ENCODE results near the gene JAZF1.
"Not testable (repeated sequence)": the region's sequence is repeated elsewhere in the genome, so short reads cannot be mapped to it uniquely, and the experiment has no call there.

The JAZF1 gene

DNA sequence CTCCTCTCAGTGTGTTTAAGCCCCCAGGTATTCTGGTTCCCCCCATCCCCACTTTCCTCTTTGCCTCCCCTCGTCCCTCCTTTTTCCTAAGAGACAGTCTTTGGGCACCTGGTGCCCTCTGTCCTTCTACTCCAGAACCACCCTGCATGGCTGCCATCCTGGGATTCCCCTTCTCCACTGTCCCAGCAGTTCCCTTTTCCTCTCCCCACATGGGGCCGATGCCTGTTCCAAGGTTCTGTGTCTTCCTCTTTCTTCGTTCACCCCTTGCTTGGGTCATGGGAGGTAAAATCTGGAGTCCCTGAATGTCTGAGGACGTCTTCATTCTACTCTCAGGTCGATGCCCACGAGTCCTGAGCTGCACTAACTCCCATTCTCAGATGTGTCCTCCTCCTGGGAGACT is 319.8 kb downstream of the JAZF1 start:
- DNase-seq: no peak

DNA sequence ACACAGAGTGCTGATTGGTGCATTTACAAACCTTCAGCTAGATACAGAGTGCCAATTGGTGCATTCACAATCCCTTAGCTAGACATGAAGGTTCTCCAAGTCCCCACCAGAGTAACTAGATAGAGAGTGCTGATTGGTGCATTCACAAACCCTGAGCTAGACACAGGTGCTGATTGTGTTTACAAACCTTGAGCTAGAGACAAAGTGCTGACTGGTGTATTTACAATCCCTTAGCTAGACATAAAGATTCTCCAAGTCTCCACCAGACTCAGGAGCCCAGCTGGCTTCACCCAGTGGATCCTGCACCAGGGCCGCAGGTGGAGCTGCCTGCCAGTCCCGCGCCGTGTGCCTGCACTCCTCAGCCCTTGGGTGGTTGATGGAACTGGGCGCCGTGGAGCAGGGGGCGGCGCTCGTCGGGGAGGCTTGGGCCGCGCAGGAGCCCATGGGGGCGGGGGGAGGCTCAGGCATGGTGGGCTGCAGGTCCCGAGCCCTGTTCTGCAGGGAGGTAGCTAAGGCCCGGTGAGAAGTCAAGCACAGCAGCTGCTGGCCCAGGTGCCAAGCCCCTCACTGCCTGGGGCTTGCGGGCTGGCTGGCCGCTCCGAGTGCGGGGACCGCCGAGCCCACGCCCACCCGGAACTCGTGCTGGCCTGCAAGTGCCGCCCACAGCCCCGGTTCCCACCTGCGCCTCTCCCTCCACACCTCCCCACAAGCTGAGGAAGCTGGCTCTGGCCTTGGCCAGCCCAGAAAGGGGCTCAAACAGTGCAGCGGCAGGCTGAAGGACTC is 323.7 kb downstream of the JAZF1 start:
- not testable (repeated sequence) for DNase-seq

- no peak for DNase-seq
Measured at GRCh38 chr7:27850531-27850930, 330.1 kb downstream of the JAZF1 start.

- no peak for DNase-seq
Measured at GRCh38 chr7:27846388-27846787, 334.2 kb downstream of the JAZF1 start.

GRCh38 chr7:27843584-27844305 is 336.9 kb downstream of the JAZF1 start:
- no peak for DNase-seq

- no peak for DNase-seq
Measured at GRCh38 chr7:27842851-27843250, 337.7 kb downstream of the JAZF1 start.

- DNase-seq: no peak
Measured at GRCh38 chr7:27842094-27842692, 338.4 kb downstream of the JAZF1 start.

- DNase-seq: no peak
Measured at GRCh38 chr7:27840760-27841364, 339.7 kb downstream of the JAZF1 start.

DNA sequence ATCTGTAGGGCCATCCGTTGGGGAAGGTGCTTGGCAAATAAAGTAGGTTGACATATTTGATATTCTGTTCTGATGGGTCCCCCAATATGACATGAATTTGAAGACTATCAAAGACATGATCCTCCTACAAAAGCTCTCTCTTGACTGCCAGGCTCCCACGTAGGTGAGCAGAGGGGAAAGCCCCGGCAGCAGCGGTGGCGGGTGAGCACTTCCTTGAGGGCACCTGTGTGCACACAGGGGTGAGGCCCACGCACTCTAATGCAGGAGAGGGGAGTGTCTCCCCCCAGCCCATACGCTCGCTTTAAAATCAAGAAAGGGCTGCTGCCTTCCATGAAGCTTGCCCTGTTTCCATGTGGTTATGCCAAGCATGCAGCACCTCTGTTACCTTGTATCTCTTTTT is 340.3 kb downstream of the JAZF1 start:
- DNase-seq: no peak

DNA sequence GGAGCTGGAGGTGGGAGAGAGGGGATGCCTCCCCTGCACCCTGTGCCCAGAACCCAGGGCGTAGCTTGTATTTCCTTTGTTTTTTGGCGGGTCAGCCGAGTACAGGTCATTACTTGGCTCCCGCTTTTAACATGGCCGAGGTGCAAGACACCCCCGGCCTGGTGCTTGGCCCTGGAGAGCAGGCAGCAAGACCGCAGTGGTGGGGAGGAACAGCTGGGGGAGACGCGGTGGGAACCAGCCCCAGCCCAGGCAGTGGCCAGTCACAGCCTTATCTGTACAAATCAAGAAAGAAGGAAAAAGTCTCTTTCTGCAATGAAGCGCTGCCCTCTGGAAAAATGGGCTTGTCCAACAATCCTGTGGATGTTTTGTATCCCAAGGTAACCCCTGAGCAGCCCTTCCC is 341.5 kb downstream of the JAZF1 start:
- DNase-seq: no peak

DNA sequence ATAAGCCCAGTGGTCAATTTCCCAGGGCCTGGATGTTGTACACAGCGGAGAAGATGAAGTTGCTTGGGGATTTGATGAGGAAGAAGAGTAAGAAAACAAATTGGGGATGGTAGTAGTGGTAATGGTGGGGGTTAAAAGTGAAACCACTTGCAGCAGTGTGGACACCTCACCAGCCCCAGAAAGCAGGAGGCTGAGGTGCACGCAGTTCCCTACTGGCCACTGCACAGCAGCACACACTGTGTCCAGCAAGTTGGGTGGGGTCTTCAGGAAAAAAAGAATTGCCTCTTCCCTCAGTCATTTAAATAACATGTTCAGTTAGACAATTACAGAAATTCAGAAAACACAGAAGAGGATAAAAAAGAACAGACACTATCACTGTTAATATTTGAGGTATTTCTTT is 344.1 kb downstream of the JAZF1 start:
- no peak for DNase-seq

GRCh38 chr7:27835376-27835775 is 345.2 kb downstream of the JAZF1 start:
- DNase-seq: no peak

DNA sequence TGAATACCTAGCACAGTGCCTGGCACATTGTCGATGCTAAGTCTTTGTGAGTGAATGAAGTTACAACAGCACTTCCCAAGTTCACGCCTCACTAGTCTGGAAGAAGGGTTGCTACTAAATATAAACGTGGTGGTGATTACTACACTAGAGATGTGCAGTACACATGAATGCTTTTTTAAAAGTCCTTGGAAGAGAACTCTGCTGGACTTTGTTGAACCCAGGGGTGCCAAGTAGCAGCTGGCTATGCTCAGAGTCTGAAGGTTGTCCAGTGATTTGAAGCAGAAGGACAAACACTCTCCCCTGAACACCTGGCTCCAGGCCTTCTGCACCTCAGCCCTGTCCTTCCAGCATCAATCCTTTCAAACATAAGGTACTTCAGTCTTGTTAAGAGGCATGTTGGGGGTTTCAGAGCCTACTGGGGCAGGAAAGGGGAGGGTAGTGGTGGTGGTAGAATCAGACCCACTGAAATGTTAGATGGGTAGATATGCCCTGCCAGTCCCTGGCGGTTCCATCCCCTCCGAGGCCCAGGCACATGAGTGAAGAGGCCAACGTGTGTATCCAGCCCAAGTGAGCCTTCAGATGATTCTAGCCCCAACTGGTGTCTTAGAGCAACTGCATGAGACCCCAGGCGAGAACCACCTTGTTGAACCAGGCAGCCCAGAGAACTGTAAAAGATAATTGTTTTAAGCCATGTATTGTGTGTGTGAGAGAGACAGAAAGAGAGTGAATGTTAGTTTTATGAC is 346.2 kb downstream of the JAZF1 start:
- no peak for DNase-seq

DNA sequence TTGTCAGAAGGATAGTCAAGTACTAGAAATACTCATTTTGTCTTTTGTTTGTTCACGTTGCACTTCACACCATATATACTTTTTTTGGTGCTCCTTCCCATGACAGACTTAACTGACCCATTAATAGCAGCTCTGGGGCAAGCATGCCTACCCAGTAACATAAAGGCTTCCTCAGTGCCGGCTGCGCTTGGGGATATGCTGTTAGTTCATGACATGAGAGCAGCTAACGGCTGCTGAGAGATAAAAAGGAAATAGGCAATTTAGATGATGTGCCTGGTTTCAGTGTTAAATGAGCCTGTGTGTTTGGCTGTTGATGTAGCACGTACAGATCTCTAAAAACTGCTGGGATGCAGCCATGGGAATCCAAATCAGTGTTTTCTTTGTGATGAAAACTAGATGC is 354.2 kb downstream of the JAZF1 start:
- DNase-seq: no peak

- no peak for DNase-seq
Measured at GRCh38 chr7:27825891-27826290, 354.7 kb downstream of the JAZF1 start.

DNA sequence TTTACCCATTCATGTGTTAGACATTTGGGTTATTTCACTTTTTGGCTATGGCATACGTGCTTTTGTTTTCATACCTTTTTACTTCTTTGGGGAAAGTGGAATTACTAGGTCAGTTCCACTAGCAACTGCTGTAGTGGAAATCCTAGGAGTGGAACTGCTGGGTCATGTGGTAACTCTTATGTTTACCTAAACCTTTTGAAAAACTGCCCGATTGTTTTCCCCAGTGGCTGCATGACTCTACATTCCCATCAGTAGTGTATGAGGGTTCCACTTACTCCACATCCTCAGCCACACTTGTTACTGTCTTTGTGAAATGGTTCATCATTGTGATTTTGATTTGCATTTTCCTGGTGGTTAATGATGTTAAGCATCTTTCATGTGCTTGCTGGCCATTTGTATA is 358.4 kb downstream of the JAZF1 start:
- DNase-seq: no peak

- no peak for DNase-seq
Measured at GRCh38 chr7:27812706-27813105, 367.9 kb downstream of the JAZF1 start.

DNA sequence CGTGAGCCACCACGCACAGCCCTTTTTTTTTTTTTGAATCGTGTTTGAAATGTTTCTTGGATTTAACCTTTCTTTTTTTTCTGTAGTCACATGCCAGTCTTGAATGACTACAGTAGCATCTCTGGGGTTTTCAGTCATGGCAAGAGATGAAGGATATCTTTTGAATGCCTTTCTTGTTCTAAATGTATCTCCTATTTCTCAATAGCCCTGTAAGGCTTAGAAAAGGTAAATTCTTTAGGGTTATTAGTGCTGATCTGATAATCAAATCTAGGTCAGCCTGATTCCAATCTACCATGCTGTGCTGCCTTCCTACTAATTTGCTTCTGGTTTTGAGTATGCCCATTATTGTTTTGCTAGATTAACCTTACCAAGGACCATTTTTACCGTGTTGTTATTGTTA is 370.4 kb downstream of the JAZF1 start:
- DNase-seq: no peak

DNA sequence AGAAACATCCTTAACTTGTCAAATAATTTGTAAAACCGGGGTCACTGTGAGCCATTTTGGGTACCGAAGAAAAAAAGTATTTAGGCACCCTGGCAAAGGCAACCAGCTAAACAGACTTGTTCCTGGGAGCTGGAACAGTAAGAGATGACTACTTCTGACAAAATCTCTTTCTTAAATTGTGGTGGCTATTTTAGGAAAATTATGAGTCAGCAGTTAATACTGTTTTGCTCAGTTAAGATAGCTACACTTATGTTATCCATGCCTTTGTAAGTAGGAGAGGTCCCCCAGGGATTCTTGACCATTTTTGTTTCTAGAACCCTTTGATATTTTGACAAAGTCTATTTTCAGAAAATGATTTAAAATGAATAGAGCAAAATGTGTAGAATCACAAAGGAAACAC is 372.0 kb downstream of the JAZF1 start:
- DNase-seq: no peak

DNA sequence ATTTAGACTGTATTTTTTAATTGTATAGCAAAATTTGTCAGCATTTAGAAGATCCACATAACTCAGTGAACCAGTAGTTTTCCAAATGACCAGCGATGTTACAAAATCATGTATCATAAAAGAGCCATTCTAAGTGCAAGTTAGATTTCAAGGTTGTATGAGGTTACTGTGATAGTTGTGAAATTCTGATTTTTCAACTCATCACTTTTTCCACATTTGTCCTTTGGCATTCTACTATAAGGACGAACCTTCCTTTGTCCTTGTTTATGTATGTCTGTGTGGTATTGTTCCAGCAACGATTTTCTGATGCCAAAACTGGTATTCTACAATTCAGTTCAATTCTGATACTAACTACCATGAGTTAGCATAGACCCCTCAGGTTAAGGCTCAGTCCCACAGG is 376.5 kb downstream of the JAZF1 start:
- DNase-seq: no peak

GRCh38 chr7:27802999-27803398 is 377.6 kb downstream of the JAZF1 start:
- no peak for DNase-seq

DNA sequence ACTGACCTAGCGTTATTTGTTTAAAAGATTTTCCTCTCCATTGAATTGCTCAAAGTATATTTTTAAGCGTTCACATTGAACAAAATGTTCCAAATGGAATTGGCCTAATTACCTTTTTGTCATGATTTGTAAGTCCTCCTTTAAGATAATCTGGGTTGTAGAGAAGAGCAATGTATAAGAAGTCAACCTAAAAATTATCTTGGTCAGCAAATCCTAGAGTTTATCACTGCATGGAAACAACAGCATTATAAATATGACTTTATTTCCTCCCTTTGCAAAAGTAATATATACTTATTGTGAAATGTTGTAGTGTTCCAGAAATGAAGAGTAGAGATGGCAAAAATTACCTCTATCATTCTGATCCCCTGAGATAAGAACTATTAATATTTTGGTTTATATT is 381.4 kb downstream of the JAZF1 start:
- no peak for DNase-seq

GRCh38 chr7:27795977-27796376 is 384.6 kb downstream of the JAZF1 start:
- no peak for DNase-seq

Data from NCI-H146 (cell line).